ENCODE results near the gene CAPNS1. TPM values are rescaled to one million over a fixed set of nuclear protein-coding genes. Genes with fewer than 3 reads are reported as not detected.

The CAPNS1 gene
- total RNA-seq, 4 donors from 2014 or later = 153 to 179 (median 166) TPM

DNA sequence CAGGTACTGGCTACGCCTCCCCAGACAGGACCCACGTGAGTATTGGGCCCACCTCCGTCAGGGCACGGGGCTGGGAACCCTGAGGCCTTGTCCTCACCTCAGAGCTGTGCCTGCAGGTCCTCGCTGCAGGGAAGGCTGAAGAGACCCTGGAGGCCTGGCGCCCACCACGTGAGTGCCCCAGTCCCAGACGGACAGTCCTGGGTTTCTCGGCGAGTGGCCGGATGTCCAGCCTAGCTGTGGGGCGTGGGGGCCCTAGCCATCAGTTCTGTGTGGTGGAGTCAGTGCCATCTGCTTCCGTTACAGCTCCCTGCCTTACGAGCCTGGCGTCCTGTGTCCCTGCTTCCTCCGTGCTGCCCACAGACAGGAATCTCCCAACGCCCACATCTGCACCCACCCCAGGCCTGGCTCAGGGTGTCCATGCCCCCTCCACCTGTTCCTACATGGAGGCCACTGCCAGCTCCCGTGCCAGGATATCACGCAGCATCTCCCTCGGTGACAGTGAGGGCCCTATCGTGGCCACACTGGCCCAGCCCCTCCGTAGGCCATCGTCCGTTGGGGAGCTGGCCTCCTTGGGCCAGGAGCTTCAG is 36.7 kb upstream of the CAPNS1 start:
- TF ChIP-seq POLR2A (IDR thresholded peaks at IDR 0.05) = no peak
- TF ChIP-seq, protein P1, sequence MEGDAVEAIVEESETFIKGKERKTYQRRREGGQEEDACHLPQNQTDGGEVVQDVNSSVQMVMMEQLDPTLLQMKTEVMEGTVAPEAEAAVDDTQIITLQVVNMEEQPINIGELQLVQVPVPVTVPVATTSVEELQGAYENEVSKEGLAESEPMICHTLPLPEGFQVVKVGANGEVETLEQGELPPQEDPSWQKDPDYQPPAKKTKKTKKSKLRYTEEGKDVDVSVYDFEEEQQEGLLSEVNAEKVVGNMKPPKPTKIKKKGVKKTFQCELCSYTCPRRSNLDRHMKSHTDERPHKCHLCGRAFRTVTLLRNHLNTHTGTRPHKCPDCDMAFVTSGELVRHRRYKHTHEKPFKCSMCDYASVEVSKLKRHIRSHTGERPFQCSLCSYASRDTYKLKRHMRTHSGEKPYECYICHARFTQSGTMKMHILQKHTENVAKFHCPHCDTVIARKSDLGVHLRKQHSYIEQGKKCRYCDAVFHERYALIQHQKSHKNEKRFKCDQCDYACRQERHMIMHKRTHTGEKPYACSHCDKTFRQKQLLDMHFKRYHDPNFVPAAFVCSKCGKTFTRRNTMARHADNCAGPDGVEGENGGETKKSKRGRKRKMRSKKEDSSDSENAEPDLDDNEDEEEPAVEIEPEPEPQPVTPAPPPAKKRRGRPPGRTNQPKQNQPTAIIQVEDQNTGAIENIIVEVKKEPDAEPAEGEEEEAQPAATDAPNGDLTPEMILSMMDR (IDR thresholded peaks at IDR 0.05) = no peak
- Histone ChIP-seq H3K27ac (no peak overlapping the region), H3K4me1 (no peaks in the 10 kb centered on the region), H3K27me3 (no peaks in the 10 kb centered on the region), H3K4me3 (replicated peaks in 1 of 3) (no peak overlapping the region), H3K9me3 (no peaks in the 10 kb centered on the region), H3K36me3 (no peaks in the 10 kb centered on the region)
- no peak for DNase-seq
- WGBS, 2 donors = 93 to 95% methylated on average over 7 to 11 of the region's 24 CpGs
- intact Hi-C loops (cut with DNase I) = no loop called here

DNA sequence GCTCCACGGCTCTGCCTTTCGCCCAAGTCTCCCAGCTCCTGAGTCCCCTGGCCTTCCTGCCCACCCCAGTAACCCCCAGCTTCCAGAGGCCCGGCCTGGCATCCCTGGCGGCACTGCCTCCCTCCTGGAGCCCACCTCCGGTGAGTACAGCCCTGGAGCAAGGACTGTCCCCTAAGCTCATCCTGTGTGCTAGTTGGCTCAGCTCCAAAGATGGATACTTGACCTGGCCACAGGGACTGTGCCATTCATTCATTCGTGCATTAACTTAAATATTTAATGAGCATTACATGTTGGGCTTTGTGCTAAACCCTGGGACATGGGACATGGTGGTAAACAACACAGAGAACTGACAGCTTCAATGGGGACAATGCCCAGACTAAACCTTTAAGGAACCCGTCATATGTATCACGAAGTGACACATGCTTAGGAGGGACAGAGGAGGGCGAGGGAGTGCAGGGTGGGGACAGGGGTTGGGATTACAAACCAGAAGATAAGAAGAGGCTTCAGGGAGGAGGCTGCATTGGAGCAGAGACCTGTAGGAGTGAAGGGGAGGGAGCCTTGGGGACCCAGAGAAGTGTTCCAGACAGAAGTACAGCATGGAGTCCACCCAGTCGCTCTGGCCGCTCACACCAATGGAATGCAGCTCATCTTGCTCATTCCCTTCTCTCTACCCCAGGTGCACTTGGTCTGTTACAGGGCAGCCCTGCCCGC is 35.9 kb upstream of the CAPNS1 start:
- no peak overlapping the region for H3K27ac ChIP-seq
- no peaks in the 10 kb centered on the region for H3K27me3 ChIP-seq
- no peaks in the 10 kb centered on the region for H3K9me3 ChIP-seq
- no peaks in the 10 kb centered on the region for H3K36me3 ChIP-seq
- no peak overlapping the region for H3K4me3 ChIP-seq (replicated peaks in 1 of 3)
- no peak for DNase-seq
- intact Hi-C loops (cut with DNase I) = no loop called here
- H3K4me1 ChIP-seq = no peaks in the 10 kb centered on the region
- no peak for TF ChIP-seq POLR2A (IDR thresholded peaks at IDR 0.05)
- TF ChIP-seq, protein P1 (IDR thresholded peaks at IDR 0.05) = no peak
- 85 to 90% methylated on average over 7 to 12 of the region's 12 CpGs for WGBS, 2 donors

DNA sequence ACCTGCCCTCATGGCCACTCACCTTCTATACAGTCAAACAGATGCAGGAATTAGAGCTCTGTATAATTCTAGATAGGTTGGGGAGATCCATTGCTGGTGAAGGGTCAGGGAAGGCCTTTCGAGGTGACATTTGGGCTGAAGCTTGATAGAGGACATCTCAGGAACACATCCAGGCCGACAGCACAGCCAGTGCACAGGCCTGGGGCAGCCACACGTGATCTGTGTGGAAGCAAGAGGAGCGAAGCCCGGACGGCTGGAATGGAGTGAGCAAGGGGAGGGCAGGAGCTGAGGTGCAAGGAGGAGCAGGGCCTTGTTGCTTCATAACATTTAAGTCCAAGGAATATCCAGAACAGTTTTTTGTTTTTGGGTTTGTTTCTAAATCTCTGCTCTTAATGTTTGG is 33.4 kb upstream of the CAPNS1 start:
- Histone ChIP-seq H3K36me3 (peaks cover 0 to 5% of the 10 kb centered on the region in 2 donors), H3K9me3 (no peaks in the 10 kb centered on the region), H3K27me3 (no peaks in the 10 kb centered on the region), H3K4me1 (no peaks in the 10 kb centered on the region), H3K4me3 (replicated peaks in 1 of 3) (no peak overlapping the region), H3K27ac (no peak overlapping the region)
- 94 to 96% methylated on average over 6 of the region's 6 CpGs for WGBS, 2 donors
- TF ChIP-seq, protein P1 (IDR thresholded peaks at IDR 0.05) = no peak
- no peak for TF ChIP-seq POLR2A (IDR thresholded peaks at IDR 0.05)
- no peak for DNase-seq
- intact Hi-C loops (cut with DNase I) = no loop called here

DNA sequence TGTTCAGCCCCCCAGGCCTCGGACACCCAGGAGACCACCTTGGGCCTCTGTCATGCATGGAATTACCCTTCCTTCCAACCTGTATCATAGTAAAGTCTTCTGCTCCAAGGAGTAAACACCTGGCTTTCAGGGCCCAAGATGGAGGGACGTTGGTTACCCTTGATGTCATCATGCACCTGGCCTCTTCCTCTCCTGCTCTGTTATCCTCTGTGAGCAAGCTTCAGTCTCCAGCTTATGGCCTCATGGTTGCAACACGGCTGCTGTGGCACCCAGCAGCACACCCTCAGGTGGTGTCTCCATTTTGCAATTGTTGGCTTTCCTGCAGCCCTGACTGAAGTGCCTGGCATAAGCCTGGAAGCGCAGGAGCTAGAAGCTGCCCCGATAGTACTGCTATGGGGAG is 32.9 kb upstream of the CAPNS1 start:
- DNase-seq = no peak
- intact Hi-C loops (cut with DNase I) = no loop called here
- 91 to 100% methylated on average over 3 of the region's 5 CpGs for WGBS, 2 donors
- peaks cover 0 to 6% of the 10 kb centered on the region in 2 donors for H3K36me3 ChIP-seq
- no peaks in the 10 kb centered on the region for H3K9me3 ChIP-seq
- H3K4me3 ChIP-seq (replicated peaks in 1 of 3) = no peak overlapping the region
- no peaks in the 10 kb centered on the region for H3K4me1 ChIP-seq
- no peaks in the 10 kb centered on the region for H3K27me3 ChIP-seq
- no peak overlapping the region for H3K27ac ChIP-seq
- TF ChIP-seq, protein P1 (IDR thresholded peaks at IDR 0.05) = no peak
- TF ChIP-seq POLR2A (IDR thresholded peaks at IDR 0.05) = no peak

DNA sequence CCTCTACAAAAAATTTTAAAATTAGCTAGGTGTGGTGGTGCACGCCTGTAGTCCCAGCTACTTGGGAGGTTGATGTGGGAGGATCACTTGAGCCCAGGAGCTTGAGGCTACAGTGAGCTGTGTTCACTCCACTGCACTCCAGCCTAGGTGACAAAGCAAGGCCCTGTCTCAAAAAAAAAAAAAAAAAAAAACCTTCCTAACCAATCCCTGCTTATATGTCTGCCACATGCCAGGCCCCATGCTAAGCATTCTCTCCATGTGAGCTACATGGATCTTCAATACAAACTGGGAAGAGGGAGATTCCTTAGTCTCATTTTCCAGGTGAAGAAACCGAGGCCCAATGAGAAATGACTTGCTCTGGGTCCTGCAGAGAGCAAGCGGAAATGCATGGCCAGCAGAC is 31.2 kb upstream of the CAPNS1 start:
- WGBS, 2 donors = 93 to 100% methylated on average over 3 of the region's 3 CpGs

More for the DNA sequence above, 31.2 kb upstream of the CAPNS1 start:
- DNase-seq = no peak
- peaks cover 8 to 23% of the 10 kb centered on the region in 2 donors for H3K36me3 ChIP-seq
- no peaks in the 10 kb centered on the region for H3K27me3 ChIP-seq
- TF ChIP-seq, protein P1 (IDR thresholded peaks at IDR 0.05) = no peak
- TF ChIP-seq POLR2A (IDR thresholded peaks at IDR 0.05) = no peak
- no peaks in the 10 kb centered on the region for H3K9me3 ChIP-seq
- no peak overlapping the region for H3K27ac ChIP-seq
- no peak overlapping the region for H3K4me3 ChIP-seq (replicated peaks in 1 of 3)
- H3K4me1 ChIP-seq = peaks cover under 1 to 4% of the 10 kb centered on the region in 2 donors
- intact Hi-C loops (cut with DNase I) = no loop called here

Data from thyroid gland (tissue), 4 donors.